Erythroblast (primary cell): ENCODE measurements around the gene EPC2.

ENCODE experiments used
- GATA1 ChIP-seq: IDR thresholded peaks from 2 replicates; pipeline ENCODE4 v1.6.1; 2011; ENCODE audit warnings: low read depth, mild to moderate bottlenecking, control low read depth, low read length, moderate library complexity
- POLR2A ChIP-seq: IDR thresholded peaks from 2 replicates; pipeline ENCODE4 v1.6.1; 2011; ENCODE audit warnings: mild to moderate bottlenecking, low read length

DNA sequence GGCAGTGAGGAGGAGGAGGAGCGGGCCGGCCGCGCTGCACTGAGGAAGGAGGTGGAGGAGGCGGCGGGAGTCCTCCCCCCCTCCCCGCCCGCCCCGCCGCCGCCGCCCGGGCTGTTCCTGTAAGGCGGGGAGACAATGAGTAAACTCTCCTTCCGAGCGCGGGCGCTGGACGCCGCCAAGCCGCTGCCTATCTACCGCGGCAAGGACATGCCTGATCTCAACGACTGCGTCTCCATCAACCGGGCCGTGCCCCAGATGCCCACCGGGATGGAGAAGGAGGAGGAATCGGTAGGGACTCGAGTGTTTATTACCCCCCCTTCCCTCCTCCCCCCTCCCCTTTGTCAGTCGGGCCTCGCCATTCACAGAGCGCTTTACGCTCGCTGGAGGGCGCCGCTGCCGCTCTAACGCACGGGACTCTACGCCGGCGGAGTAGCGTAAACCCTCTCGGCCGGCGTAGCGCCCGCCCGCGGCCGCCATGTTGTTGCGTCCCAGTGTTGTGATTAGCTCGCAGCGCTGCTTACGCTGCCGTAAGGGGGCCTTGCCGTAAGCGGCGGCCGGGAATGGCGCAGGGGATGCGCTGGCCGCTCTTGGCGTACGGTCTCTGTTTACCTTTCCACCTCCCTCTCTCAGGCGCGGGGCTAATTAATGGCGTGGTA is 460 bp downstream of the EPC2 start:
- peak; percentile 23 for TF ChIP-seq POLR2A
- TF ChIP-seq GATA1, result no peak
